B cell (primary cell): ENCODE data around the gene FAM25G.

ENCODE experiments used
- EZH2 ChIP-seq: IDR thresholded peaks from 2 replicates; pipeline ENCODE4 v1.6.1; 2012; ENCODE audit warnings: borderline replicate concordance, low read depth, mild to moderate bottlenecking, moderate library complexity, low read length; ENCODE audit not compliant: insufficient read depth, poor library complexity, severe bottlenecking
- TF ChIP-seq, protein P1 (sequence below): fragments of 200-600 bp; IDR thresholded peaks from one replicate; pipeline ENCODE4 v1.8.0; 2022; ENCODE audit warnings: antibody characterized with exemption, mild to moderate bottlenecking

DNA sequence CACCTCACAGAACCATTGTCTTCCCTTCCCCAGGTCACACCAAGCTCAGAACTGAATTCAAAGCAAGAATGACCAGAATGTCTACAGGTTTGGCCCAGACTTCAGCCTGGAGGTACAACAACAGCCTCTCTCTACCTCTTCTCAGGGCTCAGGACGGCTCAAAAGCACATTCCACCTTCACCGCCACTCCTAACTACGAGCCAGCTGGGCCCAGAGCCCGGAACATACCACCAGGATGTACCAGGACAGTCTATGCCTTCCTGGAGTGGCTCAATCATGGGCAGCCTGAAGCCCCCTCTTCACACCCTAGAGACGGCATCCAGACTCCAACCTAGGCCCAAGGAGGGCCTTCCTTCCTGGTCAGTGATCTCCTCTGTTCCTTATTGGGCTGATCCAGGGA lies 49.1 kb downstream of the FAM25G start:
- TF ChIP-seq, protein P1, sequence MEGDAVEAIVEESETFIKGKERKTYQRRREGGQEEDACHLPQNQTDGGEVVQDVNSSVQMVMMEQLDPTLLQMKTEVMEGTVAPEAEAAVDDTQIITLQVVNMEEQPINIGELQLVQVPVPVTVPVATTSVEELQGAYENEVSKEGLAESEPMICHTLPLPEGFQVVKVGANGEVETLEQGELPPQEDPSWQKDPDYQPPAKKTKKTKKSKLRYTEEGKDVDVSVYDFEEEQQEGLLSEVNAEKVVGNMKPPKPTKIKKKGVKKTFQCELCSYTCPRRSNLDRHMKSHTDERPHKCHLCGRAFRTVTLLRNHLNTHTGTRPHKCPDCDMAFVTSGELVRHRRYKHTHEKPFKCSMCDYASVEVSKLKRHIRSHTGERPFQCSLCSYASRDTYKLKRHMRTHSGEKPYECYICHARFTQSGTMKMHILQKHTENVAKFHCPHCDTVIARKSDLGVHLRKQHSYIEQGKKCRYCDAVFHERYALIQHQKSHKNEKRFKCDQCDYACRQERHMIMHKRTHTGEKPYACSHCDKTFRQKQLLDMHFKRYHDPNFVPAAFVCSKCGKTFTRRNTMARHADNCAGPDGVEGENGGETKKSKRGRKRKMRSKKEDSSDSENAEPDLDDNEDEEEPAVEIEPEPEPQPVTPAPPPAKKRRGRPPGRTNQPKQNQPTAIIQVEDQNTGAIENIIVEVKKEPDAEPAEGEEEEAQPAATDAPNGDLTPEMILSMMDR: no peak
- no peak for TF ChIP-seq EZH2
